Gastroesophageal sphincter (tissue), 4 donors: Measurements from ENCODE around the gene LENG1. TPM values are rescaled to one million over a fixed set of nuclear protein-coding genes. Genes with fewer than 3 reads are reported as not detected.
"Not testable (repeated sequence)": the region's sequence is repeated elsewhere in the genome, so short reads cannot be mapped to it uniquely, and the experiment has no call there.

Experiments
- ATAC-seq: fragments of 150-250 bp; one replicate; pipeline ENCODE4 v1.9.1; 2016; ENCODE audit warnings: mild to moderate bottlenecking, moderate library complexity
- H3K27ac ChIP-seq, 4 donors: fragments of 200-600 bp; sonication (generic) in 3 of 4; 1 replicate in 3 of 4; 2 replicates in 1 of 4; pipeline ENCODE4 v1.5.1; 2016 to 2019
- H3K27me3 ChIP-seq: fragments of 200-600 bp; sonication (generic); one replicate; pipeline ENCODE4 v1.5.1; 2019
- H3K36me3 ChIP-seq, 2 donors: fragments of 200-600 bp; sonication (generic); one replicate each; pipeline ENCODE4 v1.5.1; 2019; ENCODE audit warnings: control low read depth in 1 of 2
- H3K4me1 ChIP-seq, 3 donors: fragments of 200-600 bp; sonication (generic); 1 replicate in 2 of 3; 2 replicates in 1 of 3; pipeline ENCODE4 v1.5.1; 2016 to 2019; ENCODE audit warnings: control low read depth in 2 of 3
- H3K4me3 ChIP-seq, 2 donors: fragments of 200-600 bp; sonication (generic); one replicate each; pipeline ENCODE4 v1.5.1; 2019; ENCODE audit warnings: mild to moderate bottlenecking in 1 of 2, moderate library complexity in 1 of 2
- H3K9me3 ChIP-seq, 3 donors: fragments of 200-600 bp; sonication (generic); one replicate each; pipeline ENCODE4 v1.5.1; 2017 to 2019; ENCODE audit warnings: control low read depth in 2 of 3
- EP300 ChIP-seq: sonication (generic); formaldehyde crosslinking; IDR thresholded peaks from one replicate; pipeline ENCODE4 v1.6.1; 2017; ENCODE audit warnings: antibody characterized with exemption, mild to moderate bottlenecking
- POLR2A ChIP-seq, 2 donors: fragments of 450-650 bp; IDR thresholded peaks; one replicate each; pipeline ENCODE4 v1.6.1; 2017; ENCODE audit warnings: antibody characterized with exemption in 2 of 2, mild to moderate bottlenecking in 2 of 2, moderate library complexity in 1 of 2
- POLR2AphosphoS5 ChIP-seq: sonication (generic); formaldehyde crosslinking; IDR thresholded peaks from one replicate; pipeline ENCODE4 v1.6.1; 2017; ENCODE audit warnings: antibody characterized with exemption
- WGBS, 2 donors: methylation state at CpG; one replicate each; pipeline ENCODE4 v1.1.5; 2018; ENCODE audit warnings: low coverage in 1 of 2; 5-methylcytosine and 5-hydroxymethylcytosine counted together
- total RNA-seq, 4 donors: library from RNA; depleted of rRNA; stranded (reverse); fragments of >200 nt; gene quantifications; one replicate each; pipeline ENCODE4 v1.1.0, GENCODE V29; 2016
- TF ChIP-seq, protein P1 (sequence below), 4 experiments: fragments of 200-600 bp in 2 of 4; fragments of 450-650 bp in 2 of 4; sonication (generic) in 1 of 4; IDR thresholded peaks; one replicate each; pipeline ENCODE4 v1.5.1; 2017 to 2019; ENCODE audit warnings: antibody characterized with exemption in 4 of 4, mild to moderate bottlenecking in 2 of 4, moderate library complexity in 2 of 4

The LENG1 gene
- total RNA-seq, 4 donors from 2014 or later, result 8.2 to 12.8 (median 11.1) TPM

DNA sequence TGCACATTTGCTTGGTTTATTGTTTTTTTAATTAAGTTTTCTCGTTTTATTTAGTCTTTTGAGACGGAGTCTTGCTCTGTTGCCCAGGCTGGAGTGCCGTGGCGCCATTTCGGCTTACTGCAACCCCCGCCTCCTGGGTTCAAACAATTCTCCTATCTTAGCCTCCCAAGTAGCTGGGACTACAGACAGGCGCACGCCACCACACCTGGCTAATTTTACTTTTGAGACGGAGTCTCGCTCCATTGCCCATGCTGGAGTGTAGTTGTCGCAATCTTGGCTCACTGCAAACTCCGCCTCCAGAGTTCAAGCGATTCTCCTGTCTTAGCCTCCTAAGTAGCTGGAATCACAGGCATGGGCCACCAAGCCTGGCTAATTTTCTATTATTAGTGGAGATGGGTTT, 42.5 kb upstream of the LENG1 start:
- Histone ChIP-seq H3K9me3 (no peaks in the 10 kb centered on the region), H3K27me3 (no peaks in the 10 kb centered on the region), H3K4me1 (peaks cover 0 to 67% (median 24%) of the 10 kb centered on the region in 3 donors), H3K4me3 (peak overlapping the region in 1 of 2 donors; percentile 63), H3K27ac (peak overlapping the region in 2 of 4 donors; percentile 94 to 96), H3K36me3 (peaks cover 0 to 58% of the 10 kb centered on the region in 2 donors)
- 61 to 70% methylated on average over 5 to 9 of the region's 13 CpGs for WGBS, 2 donors
- TF ChIP-seq POLR2AphosphoS5 (no peak), EP300 (no peak), POLR2A (IDR thresholded peaks at IDR 0.05) (no peak)
- TF ChIP-seq, protein P1, sequence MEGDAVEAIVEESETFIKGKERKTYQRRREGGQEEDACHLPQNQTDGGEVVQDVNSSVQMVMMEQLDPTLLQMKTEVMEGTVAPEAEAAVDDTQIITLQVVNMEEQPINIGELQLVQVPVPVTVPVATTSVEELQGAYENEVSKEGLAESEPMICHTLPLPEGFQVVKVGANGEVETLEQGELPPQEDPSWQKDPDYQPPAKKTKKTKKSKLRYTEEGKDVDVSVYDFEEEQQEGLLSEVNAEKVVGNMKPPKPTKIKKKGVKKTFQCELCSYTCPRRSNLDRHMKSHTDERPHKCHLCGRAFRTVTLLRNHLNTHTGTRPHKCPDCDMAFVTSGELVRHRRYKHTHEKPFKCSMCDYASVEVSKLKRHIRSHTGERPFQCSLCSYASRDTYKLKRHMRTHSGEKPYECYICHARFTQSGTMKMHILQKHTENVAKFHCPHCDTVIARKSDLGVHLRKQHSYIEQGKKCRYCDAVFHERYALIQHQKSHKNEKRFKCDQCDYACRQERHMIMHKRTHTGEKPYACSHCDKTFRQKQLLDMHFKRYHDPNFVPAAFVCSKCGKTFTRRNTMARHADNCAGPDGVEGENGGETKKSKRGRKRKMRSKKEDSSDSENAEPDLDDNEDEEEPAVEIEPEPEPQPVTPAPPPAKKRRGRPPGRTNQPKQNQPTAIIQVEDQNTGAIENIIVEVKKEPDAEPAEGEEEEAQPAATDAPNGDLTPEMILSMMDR (IDR thresholded peaks at IDR 0.05), result no peak
- ATAC-seq, result no peak

DNA sequence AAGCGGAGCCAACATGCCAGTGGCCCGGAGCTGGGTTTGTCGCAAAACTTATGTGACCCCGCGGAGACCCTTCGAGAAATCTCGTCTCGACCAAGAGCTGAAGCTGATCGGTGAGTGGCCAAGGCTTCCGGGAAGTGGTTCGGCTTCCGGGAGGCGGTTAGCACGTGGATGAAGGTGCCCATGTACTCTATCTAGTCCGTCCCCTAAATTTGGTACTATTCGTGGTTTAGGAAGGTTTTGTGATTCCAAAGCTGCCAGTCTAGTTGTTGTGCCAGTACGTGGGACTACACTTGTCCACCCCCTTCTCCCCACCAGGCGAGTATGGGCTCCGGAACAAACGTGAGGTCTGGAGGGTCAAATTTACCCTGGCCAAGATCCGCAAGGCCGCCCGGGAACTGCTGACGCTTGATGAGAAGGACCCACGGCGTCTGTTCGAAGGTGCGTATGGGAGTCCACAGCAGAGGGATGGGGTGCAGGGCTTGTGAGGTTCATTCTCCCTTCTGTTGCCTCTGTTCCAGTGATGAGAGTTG, 41.7 kb upstream of the LENG1 start:
- WGBS, 2 donors, result no CpG with 5 or more reads among the region's 28 CpGs
- H3K27me3 ChIP-seq, result no peaks in the 10 kb centered on the region
- H3K36me3 ChIP-seq, result peaks cover 0 to 50% of the 10 kb centered on the region in 2 donors
- peak; percentile 2 for ATAC-seq
- H3K4me1 ChIP-seq, result peaks cover 0 to 59% (median 20%) of the 10 kb centered on the region in 3 donors
- TF ChIP-seq POLR2A (IDR thresholded peaks at IDR 0.05) (no peak), EP300 (no peak), POLR2AphosphoS5 (no peak)
- TF ChIP-seq, protein P1 (IDR thresholded peaks at IDR 0.05), result no peak
- H3K27ac ChIP-seq, result peak overlapping the region; percentile 92 to 96 (median 94)
- no peaks in the 10 kb centered on the region for H3K9me3 ChIP-seq
- H3K4me3 ChIP-seq, result peak overlapping the region; percentile 56 to 63

DNA sequence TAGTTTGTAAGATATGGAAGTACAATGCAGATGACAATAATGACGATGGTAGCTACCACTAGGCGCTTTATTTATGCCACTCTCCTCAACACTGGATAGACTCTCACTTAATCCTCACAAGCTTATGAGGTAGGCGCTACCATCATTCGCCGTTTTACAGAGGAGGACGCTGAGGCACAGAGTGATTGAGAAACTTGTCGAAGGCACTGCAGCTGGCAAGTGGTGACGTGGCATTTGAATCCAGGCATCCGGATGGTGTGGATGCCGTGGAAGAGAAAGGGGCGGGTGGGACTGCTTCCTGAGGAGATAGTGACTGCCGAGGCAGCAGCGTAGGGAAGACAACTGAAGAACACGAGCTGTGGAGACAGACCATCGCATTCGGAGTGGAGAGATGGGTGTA, 39.9 kb upstream of the LENG1 start:
- peaks cover 0 to 45% of the 10 kb centered on the region in 2 donors for H3K36me3 ChIP-seq
- H3K9me3 ChIP-seq, result no peaks in the 10 kb centered on the region
- no peaks in the 10 kb centered on the region for H3K27me3 ChIP-seq
- H3K4me3 ChIP-seq, result no peak overlapping the region
- peaks cover 0 to 41% (median 20%) of the 10 kb centered on the region in 3 donors for H3K4me1 ChIP-seq
- H3K27ac ChIP-seq, result peak overlapping the region in 1 of 4 donors; percentile 96
- no peak for ATAC-seq
- 81 to 91% methylated on average over 2 to 16 of the region's 16 CpGs for WGBS, 2 donors
- no peak for TF ChIP-seq POLR2AphosphoS5
- no peak for TF ChIP-seq POLR2A (IDR thresholded peaks at IDR 0.05)
- TF ChIP-seq EP300, result no peak
- TF ChIP-seq, protein P1 (IDR thresholded peaks at IDR 0.05), result no peak

DNA sequence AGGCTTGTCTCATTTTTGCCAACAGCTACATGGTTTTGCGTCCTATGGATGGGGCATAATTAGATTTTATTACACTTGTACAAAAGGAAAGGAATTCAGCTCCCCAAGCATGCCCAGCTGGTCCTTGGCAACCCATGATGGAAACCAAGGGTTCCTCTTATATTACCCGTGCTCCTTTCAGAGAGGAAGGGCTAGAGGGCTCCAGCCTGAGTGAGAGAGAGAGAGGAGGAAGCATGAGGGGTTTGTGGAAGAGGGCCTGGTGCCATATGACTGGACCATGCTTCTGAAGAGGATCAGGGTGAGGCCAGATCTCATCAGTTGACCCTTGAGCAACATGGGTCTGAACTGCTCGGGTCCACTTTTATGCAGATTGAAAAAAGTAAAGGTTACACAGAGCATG, 37.6 kb upstream of the LENG1 start:
- H3K4me1 ChIP-seq, result peaks cover 0 to 30% (median 9%) of the 10 kb centered on the region in 3 donors
- ATAC-seq, result no peak
- TF ChIP-seq, protein P1 (IDR thresholded peaks at IDR 0.05), result no peak
- TF ChIP-seq POLR2AphosphoS5 (no peak), POLR2A (IDR thresholded peaks at IDR 0.05) (no peak), EP300 (no peak)
- no peak overlapping the region for H3K4me3 ChIP-seq
- no peaks in the 10 kb centered on the region for H3K9me3 ChIP-seq
- H3K27me3 ChIP-seq, result no peaks in the 10 kb centered on the region
- WGBS, 2 donors, result 82 to 86% methylated on average over 2 of the region's 3 CpGs
- no peak overlapping the region for H3K27ac ChIP-seq
- peaks cover 0 to 40% of the 10 kb centered on the region in 2 donors for H3K36me3 ChIP-seq

DNA sequence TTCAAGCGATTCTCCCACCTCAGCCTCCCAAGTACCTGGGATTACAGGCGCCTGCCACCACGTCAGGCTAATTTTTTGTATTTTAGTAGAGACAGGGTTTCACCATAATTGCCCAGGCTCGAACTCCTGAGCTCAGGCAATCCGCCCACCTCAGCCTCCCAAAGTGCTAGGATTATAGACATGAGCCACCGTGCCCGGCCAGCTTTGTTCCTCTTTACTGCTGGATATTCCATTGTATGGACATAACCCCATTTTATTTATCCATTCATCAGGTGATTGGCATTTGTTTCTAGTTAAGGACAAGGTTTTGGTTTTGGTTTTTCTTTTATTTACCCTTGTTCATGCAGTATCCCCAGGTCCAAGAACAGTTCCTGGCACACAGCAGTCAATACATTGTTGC, 37.0 kb upstream of the LENG1 start:
- Histone ChIP-seq H3K27me3 (no peaks in the 10 kb centered on the region), H3K4me3 (no peak overlapping the region), H3K27ac (no peak overlapping the region), H3K36me3 (peaks cover 0 to 34% of the 10 kb centered on the region in 2 donors), H3K9me3 (no peaks in the 10 kb centered on the region), H3K4me1 (peaks cover 0 to 30% (median 9%) of the 10 kb centered on the region in 3 donors)
- ATAC-seq, result no peak
- TF ChIP-seq POLR2AphosphoS5 (no peak), POLR2A (IDR thresholded peaks at IDR 0.05) (no peak), EP300 (no peak)
- TF ChIP-seq, protein P1 (IDR thresholded peaks at IDR 0.05), result no peak
- whole genome bisulfite sequencing, 2 donors, result 94% methylated on average over 5 to 7 of the region's 7 CpGs

DNA sequence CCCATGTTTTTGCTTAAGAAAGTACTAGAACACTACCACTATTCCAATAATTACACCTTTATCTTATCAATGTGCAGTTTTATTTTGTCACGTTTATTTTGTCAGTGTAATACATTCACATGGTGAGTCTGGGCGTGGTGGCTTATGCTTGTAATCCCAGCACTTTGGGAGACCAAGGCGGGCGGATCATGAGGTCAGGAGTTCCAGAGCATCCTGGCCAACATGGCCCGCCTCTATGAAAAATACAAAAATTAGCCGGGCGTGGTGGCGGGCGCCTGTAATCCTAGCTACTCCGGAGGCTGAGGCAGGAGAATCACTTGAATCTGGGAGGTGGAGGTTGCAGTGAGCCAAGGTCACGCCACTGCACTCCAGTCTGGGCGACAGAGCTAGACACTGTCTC, 34.9 kb upstream of the LENG1 start:
- H3K4me1 ChIP-seq, result peaks cover 0 to 21% (median 10%) of the 10 kb centered on the region in 3 donors
- not testable (repeated sequence) for ATAC-seq, H3K9me3 ChIP-seq, H3K27ac ChIP-seq, H3K27me3 ChIP-seq, H3K4me3 ChIP-seq
- WGBS, 2 donors, result 83 to 87% methylated on average over 2 to 5 of the region's 12 CpGs
- peaks cover 0 to 30% of the 10 kb centered on the region in 2 donors for H3K36me3 ChIP-seq
